ENCODE results near the gene SYTL4.
"Not testable (repeated sequence)": the region's sequence is repeated elsewhere in the genome, so short reads cannot be mapped to it uniquely, and the experiment has no call there.

Gene SYTL4

DNA sequence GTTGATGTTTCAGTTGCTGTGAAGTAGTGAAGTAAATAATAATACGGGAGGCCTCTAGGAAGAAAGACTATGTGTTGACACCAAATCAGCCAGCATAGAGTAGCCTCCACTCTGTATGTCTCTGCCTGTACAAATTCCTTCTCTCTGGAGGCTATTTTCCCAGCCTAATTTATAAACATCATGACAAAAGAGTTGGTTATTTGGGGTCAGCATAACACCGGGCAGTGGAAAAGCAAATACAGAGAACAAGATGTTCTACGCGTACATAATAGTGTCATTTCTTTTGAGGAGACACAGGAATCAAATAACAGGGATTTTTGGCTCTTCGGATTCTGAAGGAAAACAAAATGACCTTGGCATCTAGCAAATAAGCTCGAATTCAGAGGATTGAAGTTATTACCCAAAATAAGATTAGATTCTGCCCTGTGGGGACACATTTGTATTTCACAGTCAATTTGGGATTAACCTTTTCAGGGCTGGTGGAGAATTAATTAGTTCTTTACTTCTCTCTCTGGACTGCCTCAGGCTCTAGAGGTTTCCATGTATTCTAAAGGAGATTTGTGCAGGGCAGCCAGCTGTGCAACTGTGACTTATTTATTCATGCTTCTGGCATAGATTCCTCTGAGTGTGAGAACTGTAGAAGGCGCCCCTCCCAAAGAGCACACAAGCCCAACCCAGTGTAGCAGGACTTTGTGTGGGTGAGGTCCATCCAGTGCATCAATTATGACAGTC, 14.1 kb upstream of the SYTL4 start:
- TF ChIP-seq, protein P1, sequence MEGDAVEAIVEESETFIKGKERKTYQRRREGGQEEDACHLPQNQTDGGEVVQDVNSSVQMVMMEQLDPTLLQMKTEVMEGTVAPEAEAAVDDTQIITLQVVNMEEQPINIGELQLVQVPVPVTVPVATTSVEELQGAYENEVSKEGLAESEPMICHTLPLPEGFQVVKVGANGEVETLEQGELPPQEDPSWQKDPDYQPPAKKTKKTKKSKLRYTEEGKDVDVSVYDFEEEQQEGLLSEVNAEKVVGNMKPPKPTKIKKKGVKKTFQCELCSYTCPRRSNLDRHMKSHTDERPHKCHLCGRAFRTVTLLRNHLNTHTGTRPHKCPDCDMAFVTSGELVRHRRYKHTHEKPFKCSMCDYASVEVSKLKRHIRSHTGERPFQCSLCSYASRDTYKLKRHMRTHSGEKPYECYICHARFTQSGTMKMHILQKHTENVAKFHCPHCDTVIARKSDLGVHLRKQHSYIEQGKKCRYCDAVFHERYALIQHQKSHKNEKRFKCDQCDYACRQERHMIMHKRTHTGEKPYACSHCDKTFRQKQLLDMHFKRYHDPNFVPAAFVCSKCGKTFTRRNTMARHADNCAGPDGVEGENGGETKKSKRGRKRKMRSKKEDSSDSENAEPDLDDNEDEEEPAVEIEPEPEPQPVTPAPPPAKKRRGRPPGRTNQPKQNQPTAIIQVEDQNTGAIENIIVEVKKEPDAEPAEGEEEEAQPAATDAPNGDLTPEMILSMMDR (IDR thresholded peaks at IDR 0.05; ENCODE audit: extremely low read depth, insufficient read depth, missing control alignments): no peak
- DNase-seq (ENCODE audit: low spot score): no peak
- in situ Hi-C loops (cut with MboI; ENCODE audit: low pct_unique_long_range_greater_than_20kb, low sequenced_read_pairs, unreplicated experiment): no loop called here

DNA sequence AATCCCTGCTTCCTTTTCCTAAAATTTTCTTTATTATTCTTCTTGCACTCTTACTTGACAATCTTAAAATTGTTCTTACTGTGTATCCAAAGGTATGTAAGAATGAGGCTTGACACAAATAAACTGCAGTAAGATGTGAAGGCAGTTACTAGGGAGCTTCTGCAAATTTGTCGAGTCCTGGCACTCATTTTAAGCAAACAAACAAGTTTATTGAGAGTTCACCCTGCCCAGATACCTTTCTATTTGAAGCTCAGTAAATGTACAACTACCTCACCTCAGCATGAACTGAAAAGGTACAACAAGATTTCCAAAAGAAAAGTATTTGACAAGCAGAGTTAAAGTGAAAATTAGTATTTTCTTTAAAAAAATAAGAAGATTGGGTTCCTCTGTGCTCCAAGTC, 13.3 kb upstream of the SYTL4 start:
- no peak for DNase-seq (ENCODE audit: low spot score)
- TF ChIP-seq, protein P1 (IDR thresholded peaks at IDR 0.05; ENCODE audit: extremely low read depth, insufficient read depth, missing control alignments): no peak
- in situ Hi-C loops (cut with MboI; ENCODE audit: low pct_unique_long_range_greater_than_20kb, low sequenced_read_pairs, unreplicated experiment): no loop called here

DNA sequence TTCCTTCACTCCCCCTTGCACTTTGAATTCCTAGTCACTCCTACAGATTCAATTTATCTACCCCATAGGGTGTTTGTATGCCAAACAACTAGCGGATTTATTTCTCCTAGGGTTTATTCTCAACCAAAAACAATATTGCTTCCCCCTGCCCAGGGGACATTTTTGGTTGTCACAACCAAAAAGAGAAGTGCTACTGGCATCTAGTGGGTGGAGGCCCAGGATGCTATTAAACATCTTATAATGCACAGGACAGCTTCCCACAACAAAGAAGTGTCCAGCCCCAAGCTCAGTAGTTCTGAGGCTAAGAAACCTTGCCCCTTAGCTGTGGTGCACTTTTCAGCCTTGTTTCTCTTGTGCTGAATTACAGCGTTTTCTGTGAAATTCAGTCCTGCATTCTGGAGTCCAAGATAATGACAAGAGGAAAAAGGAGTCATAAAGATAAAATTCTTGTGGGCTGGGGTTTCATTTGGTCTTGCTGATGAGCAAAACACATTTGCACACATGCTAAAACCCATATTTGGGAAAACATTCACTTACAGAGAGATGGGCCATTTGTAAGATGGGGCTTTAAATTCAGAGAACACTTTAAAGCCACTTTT, 11.2 kb upstream of the SYTL4 start:
- DNase-seq (ENCODE audit: low spot score): no peak
- in situ Hi-C loops (cut with MboI; ENCODE audit: low pct_unique_long_range_greater_than_20kb, low sequenced_read_pairs, unreplicated experiment): no loop called here

DNA sequence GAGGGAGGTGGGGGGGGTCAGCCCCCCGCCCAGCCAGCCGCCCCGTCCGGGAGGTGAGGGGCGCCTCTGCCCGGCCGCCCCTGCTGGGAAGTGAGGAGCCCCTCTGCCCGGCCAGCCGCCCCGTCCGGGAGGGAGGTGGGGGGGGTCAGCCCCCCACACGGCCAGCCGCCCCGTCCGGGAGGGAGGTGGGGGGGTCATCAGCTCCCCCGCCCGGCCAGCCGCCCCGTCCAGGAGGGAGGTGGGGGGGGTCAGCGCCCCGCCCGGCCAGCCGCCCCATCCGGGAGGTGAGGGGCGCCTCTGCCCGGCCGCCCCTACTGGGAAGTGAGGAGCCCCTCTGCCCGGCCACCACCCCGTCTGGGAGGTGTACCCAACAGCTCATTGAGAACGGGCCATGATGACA, 7.9 kb downstream of the SYTL4 start:
- in situ Hi-C loops (cut with MboI; ENCODE audit: low pct_unique_long_range_greater_than_20kb, low sequenced_read_pairs, unreplicated experiment); DNase-seq (ENCODE audit: low spot score): not testable (repeated sequence)

More for the DNA sequence above, 11.2 kb upstream of the SYTL4 start:
- TF ChIP-seq, protein P1 (IDR thresholded peaks at IDR 0.05; ENCODE audit: extremely low read depth, insufficient read depth, missing control alignments): no peak

DNA sequence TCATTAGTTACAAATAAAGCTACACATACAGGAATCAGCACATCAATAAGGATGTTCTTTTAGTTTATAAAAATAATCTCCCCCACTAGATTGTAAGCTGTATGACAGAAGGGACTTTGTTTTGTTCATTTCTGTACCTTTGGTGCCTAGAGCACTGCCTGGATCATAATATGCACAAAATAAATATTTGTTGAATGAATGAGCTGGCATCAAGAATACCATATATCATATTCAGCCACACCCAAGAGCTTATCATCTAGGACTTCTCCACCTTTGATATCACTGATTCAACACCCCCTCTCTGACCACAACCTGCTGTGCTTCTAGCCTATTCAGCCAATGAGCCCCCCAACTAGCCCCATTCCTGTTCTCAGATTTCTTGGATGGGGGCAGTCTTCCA, 10.6 kb downstream of the SYTL4 start:
- no peak for DNase-seq (ENCODE audit: low spot score)
- in situ Hi-C loops (cut with MboI; ENCODE audit: low pct_unique_long_range_greater_than_20kb, low sequenced_read_pairs, unreplicated experiment): no loop called here
- TF ChIP-seq, protein P1 (IDR thresholded peaks at IDR 0.05; ENCODE audit: extremely low read depth, insufficient read depth, missing control alignments): no peak

DNA sequence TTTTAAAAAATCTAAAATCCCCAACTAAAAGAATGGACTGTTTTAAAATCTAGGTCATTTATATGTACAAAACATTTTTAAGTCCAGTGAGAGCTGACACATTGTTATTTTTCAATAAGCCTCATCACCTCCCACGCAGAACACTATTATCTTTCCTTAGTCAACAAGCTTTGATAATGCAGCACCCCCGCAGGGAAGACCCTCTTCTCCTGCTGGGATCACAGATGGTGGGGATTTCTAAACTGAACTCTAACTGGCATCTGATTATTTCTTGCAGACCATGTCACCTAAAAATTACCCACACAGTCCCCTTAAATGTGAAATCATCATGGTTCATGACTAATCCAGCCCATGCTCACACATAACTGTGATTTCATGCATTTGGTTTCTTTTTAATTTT, 11.6 kb downstream of the SYTL4 start:
- in situ Hi-C loops (cut with MboI; ENCODE audit: low pct_unique_long_range_greater_than_20kb, low sequenced_read_pairs, unreplicated experiment): no loop called here
- TF ChIP-seq, protein P1 (IDR thresholded peaks at IDR 0.05; ENCODE audit: extremely low read depth, insufficient read depth, missing control alignments): no peak
- no peak for DNase-seq (ENCODE audit: low spot score)

DNA sequence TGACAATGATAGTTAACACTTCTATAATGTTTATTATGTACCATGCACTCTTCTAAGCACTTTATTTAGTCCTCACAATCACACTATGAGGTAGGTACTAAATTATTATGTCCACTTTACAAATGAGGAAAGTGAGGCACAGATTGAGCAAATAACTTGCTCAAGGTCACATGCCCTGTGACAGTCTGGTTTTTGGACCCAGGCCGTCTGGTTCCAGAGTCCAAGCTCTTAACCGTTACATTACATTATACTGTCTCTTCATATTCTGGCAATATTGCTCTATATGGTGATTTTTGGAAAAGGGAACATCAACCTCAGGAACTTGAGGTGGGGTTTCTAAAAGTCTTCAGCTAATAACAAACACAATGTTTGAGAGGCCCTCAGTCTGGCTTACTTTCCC, 12.8 kb downstream of the SYTL4 start:
- TF ChIP-seq, protein P1 (IDR thresholded peaks at IDR 0.05; ENCODE audit: extremely low read depth, insufficient read depth, missing control alignments): no peak
- no peak for DNase-seq (ENCODE audit: low spot score)
- in situ Hi-C loops (cut with MboI; ENCODE audit: low pct_unique_long_range_greater_than_20kb, low sequenced_read_pairs, unreplicated experiment): no loop called here

Measured in GM13977 (cell line).